GM12865 (cell line): Measurements from ENCODE around the gene RFT1.
A peak's percentile ranks its signal among the peaks of the same experiment; 100 is the strongest.

Source experiments
- DNase-seq: peaks from one replicate; pipeline ENCODE4 v3.0.0; 2010; ENCODE audit warnings: low read depth
- H3K4me3 ChIP-seq: 2 replicates; pipeline ENCODE4 v1.5.1; 2011; ENCODE audit warnings: mild to moderate bottlenecking, low read depth, low read length, control low read depth
- CTCF ChIP-seq: IDR thresholded peaks from 2 replicates; pipeline ENCODE4 v1.5.1; 2011; ENCODE audit warnings: low read length, control low read depth, low read depth, inconsistent platforms; ENCODE audit not compliant: insufficient read depth; ENCODE audit errors: missing control alignments

The RFT1 gene

GRCh38 chr3:53078656-53079055 lies 51.6 kb downstream of the RFT1 start:
- TF ChIP-seq CTCF: no peak
- no peak for DNase-seq
- H3K4me3 ChIP-seq: no peak overlapping the region

DNA sequence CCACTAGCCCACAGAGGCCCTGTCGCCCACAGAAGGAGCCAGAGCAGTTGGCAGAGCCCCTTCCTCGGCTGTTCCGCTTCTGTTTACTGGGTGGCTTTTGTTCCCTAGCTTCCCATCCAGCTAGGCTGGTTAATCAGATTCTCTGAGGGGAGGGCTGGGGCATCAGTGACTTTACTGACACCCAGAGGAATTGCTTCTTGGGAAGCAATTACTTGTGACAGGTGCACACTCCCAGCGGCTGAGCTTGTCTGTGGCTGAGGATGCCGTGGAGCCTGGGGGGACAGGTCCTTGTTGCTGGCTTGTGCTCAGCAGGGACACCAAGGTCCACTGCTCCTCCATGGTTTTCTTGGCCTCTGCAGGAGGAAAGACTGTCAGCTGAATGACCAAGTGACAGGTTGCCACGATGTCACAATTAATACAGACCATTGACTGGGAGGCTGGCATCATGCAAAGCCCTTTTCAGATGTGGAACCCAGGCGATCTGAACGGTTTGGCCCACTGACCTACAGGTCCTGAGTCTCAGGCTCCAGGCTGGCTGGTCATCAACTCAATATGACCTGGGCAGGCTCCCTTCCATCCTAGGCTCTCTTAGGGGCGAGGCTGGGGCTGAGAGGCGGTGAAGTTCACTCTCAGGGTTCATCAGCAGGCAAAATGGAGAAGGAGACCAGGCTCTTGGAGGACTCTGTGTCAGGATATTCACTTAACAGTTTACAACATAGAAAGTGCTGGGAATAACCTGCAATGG lies 52.6 kb downstream of the RFT1 start:
- DNase-seq: no peak
- H3K4me3 ChIP-seq: no peak overlapping the region
- TF ChIP-seq CTCF: no peak

DNA sequence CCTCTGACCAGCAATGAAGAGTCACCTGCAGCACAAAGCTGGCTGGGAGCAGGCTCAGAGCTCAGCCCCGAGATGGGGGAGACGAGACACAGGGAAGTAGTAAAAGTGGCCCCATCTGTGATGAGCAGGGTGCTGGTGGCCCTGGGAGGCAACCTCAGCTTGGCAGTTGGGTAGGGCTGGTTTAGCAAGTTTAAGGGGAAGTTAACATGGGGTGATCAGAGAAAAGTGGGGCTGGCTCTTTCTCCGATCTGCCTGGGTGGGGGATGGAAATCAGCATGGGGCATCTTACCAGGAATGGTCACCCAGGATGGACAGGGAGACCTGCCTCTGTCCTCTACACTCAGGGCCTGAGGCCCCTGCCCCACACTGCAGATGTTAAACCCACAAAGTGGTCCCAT lies 54.5 kb downstream of the RFT1 start:
- DNase-seq: no peak
- TF ChIP-seq CTCF: no peak
- H3K4me3 ChIP-seq: no peak overlapping the region

- DNase-seq: no peak
- no peak for TF ChIP-seq CTCF
- no peak overlapping the region for H3K4me3 ChIP-seq
These were observed 55.2 kb downstream of the RFT1 start for GRCh38 chr3:53074761-53075742.

- no peak overlapping the region for H3K4me3 ChIP-seq
- DNase-seq: no peak
- TF ChIP-seq CTCF: no peak
These were observed 55.9 kb downstream of the RFT1 start for GRCh38 chr3:53074366-53074696.

GRCh38 chr3:53073553-53074365 lies 56.5 kb downstream of the RFT1 start:
- DNase-seq: no peak
- peak overlapping the region; percentile 87 for H3K4me3 ChIP-seq
- TF ChIP-seq CTCF: no peak
